HG03108 (cell line): ENCODE results near the gene PYGO2.
A peak's percentile ranks its signal among the peaks of the same experiment; 100 is the strongest.

Source experiments
- ATAC-seq: cut with Tn5 transposase; IDR thresholded peaks from one replicate; pipeline ENCODE4 v1.9.1; 2021; ENCODE audit warnings: moderate library complexity; ENCODE audit not compliant: unreplicated experiment

The PYGO2 gene

GRCh38 chr1:154962156-154962749 is 671 bp upstream of the PYGO2 start:
- ATAC-seq: no peak

- no peak for ATAC-seq
Measured at GRCh38 chr1:154960446-154961136, 991 bp downstream of the PYGO2 start.

- ATAC-seq: no peak
Measured at GRCh38 chr1:154959426-154959780, 2.2 kb downstream of the PYGO2 start.

- ATAC-seq: no peak
Measured at GRCh38 chr1:154958681-154959425, 2.7 kb downstream of the PYGO2 start.

GRCh38 chr1:154958036-154958435 is 3.5 kb downstream of the PYGO2 start:
- ATAC-seq: no peak

- ATAC-seq: no peak
Measured at GRCh38 chr1:154957091-154957657, 4.4 kb downstream of the PYGO2 start.

GRCh38 chr1:154956544-154956941 is 5.0 kb downstream of the PYGO2 start:
- no peak for ATAC-seq

- peak; percentile 2 for ATAC-seq
Measured at GRCh38 chr1:154955718-154956543, 5.7 kb downstream of the PYGO2 start, which contains the start of gene PBXIP1. Gene PBXIP1 (minus strand): TSS chr1:154956099. CDS start chr1:154953721, 2,378 bp downstream.

GRCh38 chr1:154955039-154955717 is 6.4 kb downstream of the PYGO2 start:
- ATAC-seq: peak; percentile 62

GRCh38 chr1:154954541-154954940 is 7.0 kb downstream of the PYGO2 start:
- ATAC-seq: no peak

- ATAC-seq: no peak
Measured at GRCh38 chr1:154953611-154954038, 8.0 kb downstream of the PYGO2 start.

- no peak for ATAC-seq
Measured at GRCh38 chr1:154952664-154953063, 8.9 kb downstream of the PYGO2 start.

- no peak for ATAC-seq
Measured at GRCh38 chr1:154951901-154952657, 9.5 kb downstream of the PYGO2 start.

GRCh38 chr1:154948079-154948478 is 13.5 kb downstream of the PYGO2 start:
- no peak for ATAC-seq

GRCh38 chr1:154945962-154946850 is 15.4 kb downstream of the PYGO2 start:
- ATAC-seq: no peak

- ATAC-seq: no peak
Measured at GRCh38 chr1:154945160-154945961, 16.2 kb downstream of the PYGO2 start.

GRCh38 chr1:154944401-154945159 is 17.0 kb downstream of the PYGO2 start:
- ATAC-seq: no peak
